Esophagus muscularis mucosa (tissue), 4 donors: ENCODE results near the gene ZNF439. TPM values are rescaled to one million over a fixed set of nuclear protein-coding genes. Genes with fewer than 3 reads are reported as not detected.
"Not testable (repeated sequence)": the region's sequence is repeated elsewhere in the genome, so short reads cannot be mapped to it uniquely, and the experiment has no call there.

Source experiments
- DNase-seq: peaks from one replicate; pipeline ENCODE4 v3.0.0-alpha.2; 2017; ENCODE audit errors: extremely low spot score
- H3K27ac ChIP-seq, 4 donors: fragments of 200-600 bp; sonication (generic); replicated peaks in 1 of 4; 1 replicate in 3 of 4; 2 replicates in 1 of 4; pipeline ENCODE4 v1.5.1; 2016 to 2019; ENCODE audit warnings: mild to moderate bottlenecking in 1 of 4
- H3K27me3 ChIP-seq, 4 donors: fragments of 200-600 bp; sonication (generic); one replicate each; pipeline versions ENCODE4 v1.5.1 to v1.6.0; 2016 to 2019
- H3K36me3 ChIP-seq, 4 donors: fragments of 200-600 bp; sonication (generic); one replicate each; pipeline ENCODE4 v1.5.1; 2016 to 2019
- H3K4me1 ChIP-seq, 4 donors: fragments of 200-600 bp; sonication (generic); one replicate each; pipeline ENCODE4 v1.5.1; 2016 to 2019
- H3K4me3 ChIP-seq, 4 donors: fragments of 200-600 bp; sonication (generic); 1 replicate in 2 of 4; 2 replicates in 2 of 4; pipeline ENCODE4 v1.5.1; 2016 to 2019; ENCODE audit warnings: mild to moderate bottlenecking in 4 of 4, moderate library complexity in 1 of 4
- H3K9me3 ChIP-seq, 4 donors: fragments of 200-600 bp; sonication (generic); 1 replicate in 3 of 4; 2 replicates in 1 of 4; pipeline ENCODE4 v1.5.1; 2016 to 2019
- CTCF ChIP-seq, 3 experiments: fragments of 200-600 bp in 2 of 3; fragments of 450-650 bp in 1 of 3; sonication (generic) in 2 of 3; IDR thresholded peaks; one replicate each; pipeline ENCODE4 v1.5.1; 2017 to 2019; ENCODE audit warnings: antibody characterized with exemption in 3 of 3, mild to moderate bottlenecking in 2 of 3, moderate library complexity in 1 of 3
- EP300 ChIP-seq: sonication (generic); formaldehyde crosslinking; IDR thresholded peaks from one replicate; pipeline ENCODE4 v1.6.1; 2017; ENCODE audit warnings: antibody characterized with exemption
- POLR2A ChIP-seq: fragments of 450-650 bp; IDR thresholded peaks from one replicate; pipeline ENCODE4 v1.6.1; 2017; ENCODE audit warnings: antibody characterized with exemption, moderate library complexity, mild to moderate bottlenecking, low read depth
- POLR2AphosphoS5 ChIP-seq, 2 donors: sonication (generic); formaldehyde crosslinking; IDR thresholded peaks; one replicate each; pipeline ENCODE4 v1.6.1; 2017; ENCODE audit warnings: antibody characterized with exemption in 2 of 2
- WGBS: methylation state at CpG from one replicate; pipeline ENCODE4 v1.1.5; 2018; 5-methylcytosine and 5-hydroxymethylcytosine counted together
- intact Hi-C: fragments of 100-400 bp; cut with DNase I; formaldehyde crosslinking; loops from one replicate; pipeline ENCODE4 v1.15.1; 2023
- total RNA-seq, 4 donors: library from RNA; depleted of rRNA; stranded (reverse); fragments of >200 nt; gene quantifications; one replicate each; pipeline versions ENCODE4 v1.1.0 to v1.2.1, GENCODE V29; 2016

The ZNF439 gene
- total RNA-seq, 4 donors from 2014 or later, result 6.5 to 9.1 (median 7.1) TPM

- Histone ChIP-seq H3K36me3 (no peaks in the 10 kb centered on the region), H3K4me1 (peaks cover 11 to 19% (median 18%) of the 10 kb centered on the region in 4 donors), H3K9me3 (no peaks in the 10 kb centered on the region), H3K27me3 (no peaks in the 10 kb centered on the region), H3K27ac (no peak overlapping the region), H3K4me3 (no peak overlapping the region)
- 86% methylated on average over 5 of the region's 5 CpGs for WGBS
- intact Hi-C loops, result no loop called here
- TF ChIP-seq EP300 (no peak), CTCF (IDR thresholded peaks at IDR 0.05) (no peak), POLR2A (no peak), POLR2AphosphoS5 (IDR thresholded peaks at IDR 0.05) (no peak)
- DNase-seq, result no peak
These were observed 42.1 kb downstream of the ZNF439 start for GRCh38 chr19:11890634-11891033.

GRCh38 chr19:11894851-11895250 is 46.3 kb downstream of the ZNF439 start:
- no peak overlapping the region for H3K4me3 ChIP-seq
- H3K36me3 ChIP-seq, result no peaks in the 10 kb centered on the region
- 94% methylated on average over 6 of the region's 6 CpGs for WGBS
- no peak for TF ChIP-seq EP300
- TF ChIP-seq CTCF (IDR thresholded peaks at IDR 0.05), result no peak
- TF ChIP-seq POLR2A, result no peak
- no peak for TF ChIP-seq POLR2AphosphoS5 (IDR thresholded peaks at IDR 0.05)
- intact Hi-C loops, result no loop called here
- H3K27me3 ChIP-seq, result no peaks in the 10 kb centered on the region
- no peak overlapping the region for H3K27ac ChIP-seq
- DNase-seq, result no peak
- H3K4me1 ChIP-seq, result no peaks in the 10 kb centered on the region
- H3K9me3 ChIP-seq, result peaks cover 0 to 6% (median under 1%) of the 10 kb centered on the region in 4 donors

GRCh38 chr19:11902228-11902627 is 53.7 kb downstream of the ZNF439 start:
- H3K36me3 ChIP-seq, result peaks cover 19 to 33% (median 26%) of the 10 kb centered on the region in 4 donors
- no peaks in the 10 kb centered on the region for H3K27me3 ChIP-seq
- DNase-seq, result no peak
- intact Hi-C loops, result no loop called here
- no peaks in the 10 kb centered on the region for H3K4me1 ChIP-seq
- peaks cover 6 to 58% (median 48%) of the 10 kb centered on the region in 4 donors for H3K9me3 ChIP-seq
- 100% methylated on average over 3 of the region's 3 CpGs for WGBS
- no peak overlapping the region for H3K4me3 ChIP-seq
- TF ChIP-seq POLR2AphosphoS5 (IDR thresholded peaks at IDR 0.05) (no peak), CTCF (IDR thresholded peaks at IDR 0.05) (no peak), POLR2A (no peak), EP300 (no peak)
- H3K27ac ChIP-seq, result no peak overlapping the region

GRCh38 chr19:11905928-11906327 is 57.4 kb downstream of the ZNF439 start:
- peaks cover 6 to 73% (median 63%) of the 10 kb centered on the region in 4 donors for H3K9me3 ChIP-seq
- intact Hi-C loops, result no loop called here

GRCh38 chr19:11911937-11912336 is 63.4 kb downstream of the ZNF439 start:
- H3K27me3 ChIP-seq, H3K27ac ChIP-seq, H3K4me3 ChIP-seq, DNase-seq, intact Hi-C loops, H3K4me1 ChIP-seq, H3K36me3 ChIP-seq: not testable (repeated sequence)
- peaks cover 0 to 69% (median 50%) of the 10 kb centered on the region in 4 donors for H3K9me3 ChIP-seq
- 96% methylated on average over 1 of the region's 1 CpG for WGBS

More at GRCh38 chr19:11905928-11906327, 57.4 kb downstream of the ZNF439 start:
- H3K27me3 ChIP-seq, result no peaks in the 10 kb centered on the region
- H3K36me3 ChIP-seq, result peaks cover 19 to 33% (median 26%) of the 10 kb centered on the region in 4 donors
- no peak overlapping the region for H3K27ac ChIP-seq
- H3K4me1 ChIP-seq, result no peaks in the 10 kb centered on the region
- 91% methylated on average over 3 of the region's 3 CpGs for WGBS
- no peak for DNase-seq
- no peak for TF ChIP-seq POLR2AphosphoS5 (IDR thresholded peaks at IDR 0.05)
- no peak for TF ChIP-seq POLR2A
- no peak for TF ChIP-seq CTCF (IDR thresholded peaks at IDR 0.05)
- no peak for TF ChIP-seq EP300
- H3K4me3 ChIP-seq, result no peak overlapping the region

- DNase-seq, intact Hi-C loops, H3K4me3 ChIP-seq, H3K36me3 ChIP-seq, H3K4me1 ChIP-seq, H3K27ac ChIP-seq, H3K27me3 ChIP-seq: not testable (repeated sequence)
- 95% methylated on average over 3 of the region's 4 CpGs for WGBS
- H3K9me3 ChIP-seq, result peaks cover 0 to 44% (median 37%) of the 10 kb centered on the region in 4 donors
These were observed 66.0 kb downstream of the ZNF439 start for GRCh38 chr19:11914417-11915051.
